Stimulated activated CD8-positive, alpha-beta memory T cell treated with anti-CD3 and anti-CD28 coated beads, Interleukin-7, amount 100 ng/mL, for 48 hours (primary cell): ENCODE data around the gene VSIG10.
"Not testable (repeated sequence)": the region's sequence is repeated elsewhere in the genome, so short reads cannot be mapped to it uniquely, and the experiment has no call there.

Experiments
- DNase-seq, 2 donors: peaks; one replicate each; pipeline ENCODE4 v3.0.0-alpha.2; 2020; ENCODE audit warnings: low read depth in 1 of 2; ENCODE audit errors: extremely low read depth in 1 of 2

VSIG10 gene

DNA sequence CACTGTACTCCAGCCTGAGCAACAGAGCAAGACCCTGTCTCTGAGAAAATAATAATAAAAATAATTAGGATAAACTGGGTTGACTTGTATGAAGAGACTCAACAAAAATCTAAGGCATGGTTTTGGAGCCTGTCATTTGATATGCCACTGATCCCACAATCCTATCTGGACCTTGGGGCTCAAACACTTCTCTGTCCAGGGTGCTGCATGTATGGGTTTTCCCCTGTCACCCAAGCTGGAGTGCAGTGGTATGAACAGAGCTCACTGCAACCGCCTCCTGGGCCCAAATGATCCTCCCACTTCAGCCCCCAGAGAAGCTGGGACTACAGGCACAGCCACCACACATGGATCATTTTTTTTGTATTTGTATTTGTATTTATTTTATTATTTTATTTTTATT, 5.3 kb upstream of the VSIG10 start:
- DNase-seq, result no peak

GRCh38 chr12:118107694-118108093, 3.9 kb upstream of the VSIG10 start:
- DNase-seq, result no peak

DNA sequence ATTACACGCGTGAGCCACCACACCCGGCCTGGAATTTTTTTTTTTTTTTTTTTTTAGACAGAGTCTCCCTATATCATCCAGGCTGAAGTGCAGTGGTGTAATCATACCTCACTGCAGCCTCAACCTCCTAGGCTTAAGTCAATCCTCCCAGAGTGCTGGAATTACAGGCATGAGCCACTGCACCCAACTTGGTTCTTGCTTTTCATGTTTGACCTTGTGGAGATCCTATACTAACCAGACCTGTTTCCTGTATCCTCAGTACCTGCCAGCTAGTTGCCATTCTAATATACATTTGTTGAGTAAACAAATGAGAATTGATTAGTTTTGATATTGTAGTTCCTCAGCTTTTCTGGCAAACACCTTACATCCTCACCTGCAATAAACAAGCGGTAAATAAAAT, 3.2 kb upstream of the VSIG10 start:
- no peak for DNase-seq

DNA sequence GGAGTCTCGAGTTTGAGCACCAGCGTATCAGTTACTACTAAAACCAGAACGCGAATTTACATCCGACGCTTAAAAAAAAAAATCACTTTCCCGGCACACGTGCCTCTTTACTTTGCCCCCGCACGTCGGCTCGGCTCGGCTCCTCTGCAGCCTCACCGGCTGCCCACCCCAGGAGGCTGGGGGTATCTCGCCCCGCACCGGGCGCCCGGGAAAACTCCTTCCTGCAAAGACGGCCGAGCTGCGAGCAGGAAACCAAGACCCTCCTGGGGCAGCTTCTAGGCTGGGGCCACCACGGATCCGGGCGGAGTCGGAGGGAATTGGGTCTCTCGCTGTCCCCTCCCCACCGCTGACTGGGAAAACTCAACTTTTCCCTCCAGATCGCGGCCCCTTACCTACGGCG, 610 bp downstream of the VSIG10 start:
- DNase-seq, result no peak

DNA sequence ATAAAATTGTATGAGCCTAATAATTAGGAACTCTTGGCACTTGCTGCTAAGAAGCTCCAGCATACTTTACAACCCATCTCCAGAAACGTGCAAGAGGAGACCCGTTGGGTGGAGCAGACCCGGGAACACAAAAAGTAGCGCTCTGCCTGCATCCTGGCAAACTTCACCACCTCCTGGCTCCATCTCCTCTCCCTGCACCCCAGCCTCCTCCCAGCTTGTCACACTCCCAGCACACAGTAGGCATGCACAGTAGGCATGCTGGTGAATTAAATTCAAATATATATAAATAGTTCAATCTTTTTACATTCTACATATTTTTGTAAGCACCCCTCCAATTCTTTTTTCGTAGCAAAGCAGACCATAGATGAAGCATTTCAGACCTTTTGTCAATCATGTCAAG, 1.2 kb downstream of the VSIG10 start:
- DNase-seq, result no peak

DNA sequence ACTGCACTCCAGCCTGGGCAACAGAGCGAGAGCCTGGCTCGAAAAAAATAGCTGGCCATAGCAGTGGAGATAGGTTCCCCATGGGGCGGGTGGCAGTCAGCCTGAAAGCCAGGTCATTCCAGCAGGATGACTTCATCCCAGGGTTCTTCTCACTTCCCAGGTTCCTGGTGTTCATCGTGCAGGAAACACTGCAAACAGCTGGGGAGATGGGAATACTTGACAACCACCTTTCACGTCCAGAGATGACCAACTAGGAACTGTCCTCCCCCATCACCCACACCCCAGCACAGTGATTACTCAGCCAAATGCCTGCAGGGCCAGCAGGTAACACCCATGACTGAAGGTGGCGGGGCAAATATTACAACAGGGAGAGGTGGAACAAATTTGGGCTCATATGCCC, 1.7 kb downstream of the VSIG10 start:
- DNase-seq, result no peak

GRCh38 chr12:118101051-118101450, 2.8 kb downstream of the VSIG10 start:
- DNase-seq, result no peak

- DNase-seq, result no peak
Observed at GRCh38 chr12:118098911-118099671, 4.7 kb downstream of the VSIG10 start.

DNA sequence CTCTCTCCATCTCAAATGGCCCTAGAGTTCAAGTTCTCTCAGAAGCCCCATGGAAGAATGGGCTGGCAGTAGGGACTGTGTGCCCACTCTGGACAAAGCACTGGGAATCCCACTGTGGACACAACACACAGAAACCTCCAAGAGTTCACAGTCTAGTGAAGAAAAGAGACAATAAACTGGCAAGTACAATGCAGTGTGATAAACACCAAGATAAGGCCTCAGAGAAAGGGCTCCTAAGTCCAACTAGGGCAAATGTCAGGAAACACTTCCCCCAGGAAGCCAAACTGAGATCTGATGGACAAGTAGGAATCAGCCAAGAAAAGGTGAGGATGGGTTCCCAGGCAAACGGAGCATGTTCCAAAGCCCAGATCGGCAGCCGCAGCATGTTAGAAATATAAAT, 5.4 kb downstream of the VSIG10 start:
- no peak for DNase-seq

GRCh38 chr12:118094039-118094438, 9.8 kb downstream of the VSIG10 start:
- no peak for DNase-seq

DNA sequence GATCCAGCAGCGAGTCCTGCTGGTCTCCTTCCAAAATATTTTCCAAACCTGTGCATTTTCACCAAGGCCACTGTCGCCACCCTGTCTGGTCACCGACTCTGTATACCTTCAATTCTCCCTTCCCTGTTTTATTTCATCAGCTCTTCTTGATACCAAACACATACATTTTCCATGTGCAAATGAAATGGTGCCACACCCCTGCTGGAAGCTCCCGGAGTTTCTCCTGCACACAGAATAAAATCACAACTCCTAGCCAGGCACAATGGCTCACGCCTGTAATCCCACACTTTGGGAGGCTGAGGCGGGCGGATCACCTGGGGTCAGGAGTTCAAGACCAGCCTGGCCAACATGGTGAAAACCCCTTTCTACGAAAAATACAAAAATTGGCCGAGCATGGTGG, 14.0 kb downstream of the VSIG10 start:
- DNase-seq, result no peak

DNA sequence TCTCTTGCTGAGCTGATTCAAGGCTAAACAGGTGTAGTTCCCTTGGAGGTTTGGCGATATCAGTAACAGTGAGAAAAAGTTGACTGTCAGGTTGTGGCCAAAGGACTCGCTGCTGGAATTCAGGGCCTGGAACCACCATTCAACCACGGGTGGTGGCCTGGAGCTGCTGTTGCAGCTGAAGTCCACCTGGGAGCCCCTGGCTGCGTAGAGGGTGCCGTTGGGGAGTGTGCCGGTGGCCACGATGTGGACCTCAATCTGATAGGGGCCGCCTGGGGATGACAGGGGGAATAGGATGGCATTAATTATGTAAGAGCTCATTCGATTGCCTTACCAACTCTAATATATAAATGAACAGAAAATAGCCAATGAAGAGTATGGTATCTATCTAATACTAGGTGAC, 21.6 kb downstream of the VSIG10 start:
- no peak for DNase-seq

DNA sequence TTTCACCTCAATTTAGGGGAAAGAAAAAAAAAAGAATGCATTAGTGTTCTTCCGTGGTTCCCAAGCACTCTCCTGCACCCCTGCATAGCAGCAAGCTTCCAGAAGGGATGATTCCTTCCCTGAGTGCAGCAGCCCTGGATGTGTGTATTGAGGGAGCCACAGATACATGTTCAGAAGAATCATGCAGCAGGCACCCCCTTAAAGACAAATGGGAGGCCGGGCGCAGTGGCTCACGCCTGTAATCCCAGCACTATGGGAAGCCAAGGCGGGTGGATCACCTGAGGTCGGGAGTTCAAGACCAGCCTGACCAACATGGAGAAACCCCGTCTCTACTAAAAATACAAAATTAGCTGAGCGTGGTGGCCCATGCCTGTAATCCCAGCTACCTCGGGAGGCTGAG, 22.3 kb downstream of the VSIG10 start:
- DNase-seq, result not testable (repeated sequence)

DNA sequence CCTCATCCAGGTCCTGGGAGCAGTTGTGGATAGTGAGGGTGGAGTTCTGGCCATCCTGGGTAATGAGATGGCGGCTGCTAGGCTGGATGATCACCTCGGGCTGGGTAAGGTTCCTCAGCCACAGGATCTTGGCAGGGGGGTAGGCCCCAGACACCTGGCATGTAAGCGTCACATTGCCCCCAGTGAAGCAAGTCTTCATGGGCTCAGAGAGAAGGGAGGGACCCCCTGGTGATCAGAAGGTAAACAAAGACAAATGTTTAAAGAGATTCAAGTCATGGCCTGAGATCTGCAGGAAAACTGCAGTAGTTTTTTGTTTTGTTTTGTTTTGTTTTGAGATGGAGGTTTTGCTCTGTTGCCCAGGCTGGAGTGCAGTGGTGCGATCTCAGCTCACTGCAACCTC, 30.0 kb downstream of the VSIG10 start:
- no peak for DNase-seq

DNA sequence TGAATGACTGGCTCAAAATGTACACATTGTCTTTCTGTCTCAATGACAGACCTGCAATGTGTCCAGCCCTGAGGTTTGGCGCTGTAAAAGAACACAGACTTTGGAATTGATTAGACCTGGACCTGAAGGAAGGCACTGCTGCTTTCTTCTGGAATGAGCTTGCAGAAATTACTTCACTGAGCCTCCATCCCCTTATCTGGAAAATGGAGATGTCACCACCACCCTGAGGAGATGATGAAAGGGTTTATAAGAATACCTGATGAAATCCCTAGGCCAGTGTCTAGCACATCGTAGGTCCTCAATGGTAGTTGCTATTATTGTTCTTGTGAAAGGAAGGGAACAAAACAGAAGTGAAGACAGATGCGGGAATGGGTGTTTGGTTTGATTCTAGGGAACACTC, 33.2 kb downstream of the VSIG10 start:
- DNase-seq, result no peak

GRCh38 chr12:118068445-118068844, 35.4 kb downstream of the VSIG10 start:
- DNase-seq, result no peak

DNA sequence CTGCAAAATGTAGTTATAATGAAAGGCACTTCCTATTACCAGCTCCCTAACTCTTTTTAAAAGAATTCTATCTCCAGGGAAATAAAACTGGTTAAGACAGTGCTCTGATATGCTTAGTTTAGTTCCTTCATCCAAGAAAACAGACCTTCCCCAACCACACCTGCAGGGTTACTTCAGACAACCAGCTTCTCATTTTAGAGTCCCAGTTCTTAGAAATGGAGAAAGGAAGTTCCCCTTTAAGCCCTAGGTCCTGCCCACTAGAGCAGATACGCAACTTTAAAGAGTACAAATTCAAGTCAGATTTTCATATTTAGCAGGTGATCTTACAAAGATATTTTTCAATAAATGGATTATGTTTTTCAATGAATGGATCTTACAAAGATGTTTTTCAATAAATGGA, 38.4 kb downstream of the VSIG10 start:
- DNase-seq, result no peak

GRCh38 chr12:118064608-118065007, 39.2 kb downstream of the VSIG10 start:
- no peak for DNase-seq

- DNase-seq, result no peak
Observed at GRCh38 chr12:118063576-118064391, 40.0 kb downstream of the VSIG10 start.

- no peak for DNase-seq
Observed at GRCh38 chr12:118061873-118062843, 41.7 kb downstream of the VSIG10 start.
